DND-41 (cell line): Measurements from ENCODE around the gene MSI2.
A peak's percentile ranks its signal among the peaks of the same experiment; 100 is the strongest.

Experiments used
- ATAC-seq: fragments of 200-7000 bp; cut with Tn5 transposase; 3 replicates; pipeline ENCODE4 v1.9.1; 2021; ENCODE audit warnings: low read depth; ENCODE audit not compliant: insufficient read depth
- DNase-seq: peaks from one replicate; pipeline ENCODE4 v3.0.0-alpha.2; 2020
- H2AFZ ChIP-seq: 2 replicates; pipeline ENCODE4 v1.6.0; 2012; ENCODE audit warnings: low read depth, low read length
- H3K27ac ChIP-seq: 2 replicates; pipeline ENCODE4 v1.5.1; 2012; ENCODE audit warnings: low read length, inconsistent platforms
- H3K27me3 ChIP-seq: fragments of 200-600 bp; sonication (generic); 2 replicates; pipeline ENCODE4 v1.6.0; 2012; ENCODE audit warnings: low read length, mild to moderate bottlenecking, inconsistent platforms; ENCODE audit not compliant: insufficient read depth, poor library complexity
- H3K36me3 ChIP-seq: 2 replicates; pipeline ENCODE4 v1.5.1; 2012; ENCODE audit warnings: low read length, inconsistent platforms; ENCODE audit not compliant: insufficient read depth
- H3K4me1 ChIP-seq: 2 replicates; pipeline ENCODE4 v1.5.1; 2012; ENCODE audit warnings: mild to moderate bottlenecking, low read length; ENCODE audit not compliant: insufficient read depth
- H3K4me2 ChIP-seq: 2 replicates; pipeline ENCODE4 v1.6.0; 2012; ENCODE audit warnings: mild to moderate bottlenecking, moderate library complexity, low read length, inconsistent platforms; ENCODE audit not compliant: insufficient read depth
- H3K4me3 ChIP-seq, 2 experiments: fragments of 200-600 bp in 1 of 2; shearing (Covaris generic) in 1 of 2; 2 replicates each; pipeline ENCODE4 v1.5.1; 2012 to 2016; ENCODE audit warnings: inconsistent platforms in 2 of 2, low read length in 2 of 2, mild to moderate bottlenecking in 2 of 2, low read depth in 1 of 2, moderate library complexity in 1 of 2
- H3K79me2 ChIP-seq: 2 replicates; pipeline ENCODE4 v1.6.0; 2012; ENCODE audit warnings: low read length, inconsistent platforms; ENCODE audit not compliant: insufficient read depth
- H3K9ac ChIP-seq: 2 replicates; pipeline ENCODE4 v1.6.0; 2012; ENCODE audit warnings: low read depth, mild to moderate bottlenecking, inconsistent platforms, low read length, moderate library complexity
- H3K9me3 ChIP-seq: 2 replicates; pipeline ENCODE4 v1.5.1; 2012; ENCODE audit warnings: low read length, moderate library complexity, mild to moderate bottlenecking, inconsistent platforms; ENCODE audit not compliant: insufficient read depth, severe bottlenecking
- H4K20me1 ChIP-seq: 2 replicates; pipeline ENCODE4 v1.6.0; 2012; ENCODE audit warnings: low read length; ENCODE audit not compliant: insufficient read depth
- EZH2 ChIP-seq: IDR thresholded peaks from 3 replicates; pipeline ENCODE4 v1.6.1; 2012; ENCODE audit warnings: borderline replicate concordance, low read depth, mild to moderate bottlenecking, moderate library complexity, low read length, inconsistent platforms; ENCODE audit not compliant: severe bottlenecking
- TF ChIP-seq, protein P1 (sequence below): IDR thresholded peaks from 2 replicates; pipeline ENCODE4 v1.5.1; 2012; ENCODE audit warnings: borderline replicate concordance, low read length, moderate library complexity, mild to moderate bottlenecking; ENCODE audit not compliant: poor library complexity, severe bottlenecking; ENCODE audit errors: extremely low read depth

MSI2 gene

DNA sequence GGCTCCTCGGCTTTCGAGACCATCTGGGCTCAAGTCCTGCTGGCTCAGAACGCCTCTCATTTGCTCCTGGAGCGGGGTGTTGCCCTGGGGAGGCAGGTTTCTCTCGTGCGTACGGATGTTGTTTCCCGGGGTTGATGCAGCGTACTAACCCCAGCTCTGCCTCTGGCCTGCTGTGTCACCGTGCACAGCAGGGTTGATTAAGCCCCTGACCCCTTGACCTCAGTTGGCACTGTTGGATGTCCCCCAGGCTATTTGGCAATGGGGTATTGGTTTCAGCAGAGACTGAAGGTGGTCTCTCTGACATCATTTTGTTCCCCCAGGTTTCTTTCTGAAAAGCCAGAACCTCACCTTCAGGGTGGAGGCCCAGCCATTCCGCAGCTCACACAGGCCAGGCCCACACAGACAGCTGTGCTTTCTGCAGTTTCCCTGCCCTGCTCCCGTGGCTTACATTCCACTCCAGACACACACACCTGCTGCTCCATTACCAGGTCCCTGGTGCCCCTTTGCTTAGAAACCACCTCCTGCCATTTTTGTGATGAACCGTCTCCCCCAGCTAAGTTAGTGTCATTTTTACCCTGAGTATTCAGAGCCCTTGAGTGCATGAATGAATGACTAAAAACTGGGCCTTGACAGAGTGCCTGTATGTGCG, 255.3 kb downstream of the MSI2 start:
- no peaks in the 10 kb centered on the region for H3K9me3 ChIP-seq
- H3K79me2 ChIP-seq, result peaks cover 100% of the 10 kb centered on the region
- no peak overlapping the region for H2AFZ ChIP-seq
- H3K4me2 ChIP-seq, result no peak overlapping the region
- TF ChIP-seq, protein P1, sequence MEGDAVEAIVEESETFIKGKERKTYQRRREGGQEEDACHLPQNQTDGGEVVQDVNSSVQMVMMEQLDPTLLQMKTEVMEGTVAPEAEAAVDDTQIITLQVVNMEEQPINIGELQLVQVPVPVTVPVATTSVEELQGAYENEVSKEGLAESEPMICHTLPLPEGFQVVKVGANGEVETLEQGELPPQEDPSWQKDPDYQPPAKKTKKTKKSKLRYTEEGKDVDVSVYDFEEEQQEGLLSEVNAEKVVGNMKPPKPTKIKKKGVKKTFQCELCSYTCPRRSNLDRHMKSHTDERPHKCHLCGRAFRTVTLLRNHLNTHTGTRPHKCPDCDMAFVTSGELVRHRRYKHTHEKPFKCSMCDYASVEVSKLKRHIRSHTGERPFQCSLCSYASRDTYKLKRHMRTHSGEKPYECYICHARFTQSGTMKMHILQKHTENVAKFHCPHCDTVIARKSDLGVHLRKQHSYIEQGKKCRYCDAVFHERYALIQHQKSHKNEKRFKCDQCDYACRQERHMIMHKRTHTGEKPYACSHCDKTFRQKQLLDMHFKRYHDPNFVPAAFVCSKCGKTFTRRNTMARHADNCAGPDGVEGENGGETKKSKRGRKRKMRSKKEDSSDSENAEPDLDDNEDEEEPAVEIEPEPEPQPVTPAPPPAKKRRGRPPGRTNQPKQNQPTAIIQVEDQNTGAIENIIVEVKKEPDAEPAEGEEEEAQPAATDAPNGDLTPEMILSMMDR, result no peak
- TF ChIP-seq EZH2, result no peak
- H4K20me1 ChIP-seq, result peaks cover 6% of the 10 kb centered on the region; the same call in 1 of the 2 replicates
- H3K36me3 ChIP-seq, result peaks cover 85% of the 10 kb centered on the region
- no peaks in the 10 kb centered on the region for H3K27me3 ChIP-seq
- peak overlapping the region; percentile 70 for H3K27ac ChIP-seq
- H3K4me1 ChIP-seq, result peaks cover 92% of the 10 kb centered on the region
- ATAC-seq, result peak; percentile 85
- H3K4me3 ChIP-seq, result no peak overlapping the region
- DNase-seq, result peak; percentile 78
- H3K9ac ChIP-seq, result peak overlapping the region; percentile 15; the same call in 1 of the 2 replicates

DNA sequence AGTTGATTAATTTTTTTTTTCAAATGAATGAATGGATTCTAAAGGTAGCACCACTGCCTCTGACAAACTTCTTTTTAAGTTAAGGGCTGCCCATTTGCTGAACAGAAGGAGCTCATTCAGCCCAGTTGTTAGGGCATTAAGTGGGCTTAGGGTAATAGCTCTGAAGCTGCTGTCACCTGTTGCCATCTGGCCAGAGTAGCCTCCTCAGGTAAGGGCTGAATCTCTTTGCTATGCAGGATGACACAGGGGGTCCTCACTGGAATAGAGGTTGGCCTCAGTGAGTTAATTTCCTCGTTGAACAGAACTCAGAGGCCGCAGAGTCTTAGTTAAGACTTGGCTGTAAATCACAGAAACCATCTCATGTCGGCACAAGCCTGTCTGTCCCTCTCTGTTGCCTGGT, 255.9 kb downstream of the MSI2 start:
- DNase-seq (no peak), ATAC-seq (no peak)
- Histone ChIP-seq H3K4me1 (peaks cover 92% of the 10 kb centered on the region), H3K36me3 (peaks cover 87% of the 10 kb centered on the region), H3K4me2 (no peak overlapping the region), H3K4me3 (no peak overlapping the region), H3K9me3 (no peaks in the 10 kb centered on the region), H2AFZ (no peak overlapping the region), H3K27ac (peak overlapping the region; percentile 70), H3K9ac (0 out of 2 replicates have a peak overlapping the region, but pooled peaks have one; percentile 7), H3K79me2 (peaks cover 100% of the 10 kb centered on the region), H4K20me1 (peaks cover 6% of the 10 kb centered on the region; the same call in 1 of the 2 replicates), H3K27me3 (no peaks in the 10 kb centered on the region)
- TF ChIP-seq, protein P1, result no peak
- no peak for TF ChIP-seq EZH2

GRCh38 chr17:57512691-57513090, 256.4 kb downstream of the MSI2 start:
- Histone ChIP-seq H4K20me1 (peaks cover 6% of the 10 kb centered on the region; the same call in 1 of the 2 replicates), H3K36me3 (peaks cover 87% of the 10 kb centered on the region), H3K9me3 (no peaks in the 10 kb centered on the region), H3K27me3 (no peaks in the 10 kb centered on the region), H3K9ac (no peak overlapping the region), H2AFZ (no peak overlapping the region), H3K4me3 (no peak overlapping the region), H3K27ac (peak overlapping the region; percentile 70), H3K79me2 (peaks cover 100% of the 10 kb centered on the region), H3K4me1 (peaks cover 92% of the 10 kb centered on the region), H3K4me2 (no peak overlapping the region)
- no peak for TF ChIP-seq EZH2
- TF ChIP-seq, protein P1, result no peak
- ATAC-seq (no peak), DNase-seq (no peak)
